HG03520 (cell line): ENCODE measurements around the gene SORL1.
"Not testable (repeated sequence)": the region's sequence is repeated elsewhere in the genome, so short reads cannot be mapped to it uniquely, and the experiment has no call there.

Source experiments
- ATAC-seq: cut with Tn5 transposase; IDR thresholded peaks from one replicate; pipeline ENCODE4 v1.9.1; 2021; ENCODE audit warnings: mild to moderate bottlenecking, moderate library complexity; ENCODE audit not compliant: unreplicated experiment

Gene SORL1

GRCh38 chr11:121500717-121501116 lies 48.6 kb downstream of the SORL1 start:
- ATAC-seq, result no peak

GRCh38 chr11:121503051-121503450 lies 50.9 kb downstream of the SORL1 start:
- no peak for ATAC-seq

GRCh38 chr11:121506237-121506636 lies 54.1 kb downstream of the SORL1 start:
- not testable (repeated sequence) for ATAC-seq

GRCh38 chr11:121508449-121508848 lies 56.3 kb downstream of the SORL1 start:
- no peak for ATAC-seq

- no peak for ATAC-seq
These were observed 58.3 kb downstream of the SORL1 start for GRCh38 chr11:121510438-121510837.

- no peak for ATAC-seq
These were observed 60.7 kb downstream of the SORL1 start for GRCh38 chr11:121512468-121513465.

- ATAC-seq, result no peak
These were observed 61.7 kb downstream of the SORL1 start for GRCh38 chr11:121513807-121514206.

- ATAC-seq, result no peak
These were observed 62.6 kb downstream of the SORL1 start for GRCh38 chr11:121514432-121515334.

GRCh38 chr11:121515335-121515671 lies 63.2 kb downstream of the SORL1 start:
- ATAC-seq, result no peak

- ATAC-seq, result no peak
These were observed 65.9 kb downstream of the SORL1 start for GRCh38 chr11:121517996-121518395.

GRCh38 chr11:121520243-121521144 lies 68.4 kb downstream of the SORL1 start:
- no peak for ATAC-seq

GRCh38 chr11:121521145-121522042 lies 69.3 kb downstream of the SORL1 start:
- no peak for ATAC-seq

GRCh38 chr11:121522043-121522941 lies 70.2 kb downstream of the SORL1 start:
- no peak for ATAC-seq

- no peak for ATAC-seq
These were observed 71.6 kb downstream of the SORL1 start for GRCh38 chr11:121523581-121524232.

- no peak for ATAC-seq
These were observed 72.1 kb downstream of the SORL1 start for GRCh38 chr11:121524233-121524631.

GRCh38 chr11:121525376-121525775 lies 73.3 kb downstream of the SORL1 start:
- ATAC-seq, result no peak

GRCh38 chr11:121530257-121530656 lies 78.1 kb downstream of the SORL1 start:
- no peak for ATAC-seq

GRCh38 chr11:121533601-121534000 lies 81.5 kb downstream of the SORL1 start:
- ATAC-seq, result no peak
